ENCODE data around the gene JAML. TPM values are rescaled to one million over a fixed set of nuclear protein-coding genes. Genes with fewer than 3 reads are reported as not detected.

JAML gene
- total RNA-seq, 1 donor from 2014 or later, result 0.09 TPM

DNA sequence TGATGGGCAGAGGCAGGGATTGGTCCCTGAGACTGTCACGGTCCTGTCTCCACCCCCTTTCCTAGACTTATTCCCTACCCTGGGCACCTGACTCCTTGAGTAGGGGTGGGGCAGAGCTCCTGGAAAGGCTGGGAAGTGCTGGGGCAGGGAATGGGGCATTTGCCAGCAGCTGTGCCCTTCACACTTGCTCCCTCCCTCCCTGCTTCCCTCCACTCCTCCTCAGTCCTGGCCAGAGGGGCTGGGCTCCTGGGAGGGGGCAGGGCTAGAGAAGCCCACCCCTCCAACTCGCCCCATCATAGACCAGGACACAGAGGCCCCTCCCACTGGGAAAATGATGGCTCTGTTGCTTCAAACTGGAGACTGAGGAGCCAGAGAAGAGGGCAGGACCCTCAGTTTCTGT lies 59.9 kb downstream of the JAML start:
- H3K27me3 Mint-ChIP-seq (ENCODE audit: insufficient read depth, low read depth), result peaks cover 44% of the 10 kb centered on the region

DNA sequence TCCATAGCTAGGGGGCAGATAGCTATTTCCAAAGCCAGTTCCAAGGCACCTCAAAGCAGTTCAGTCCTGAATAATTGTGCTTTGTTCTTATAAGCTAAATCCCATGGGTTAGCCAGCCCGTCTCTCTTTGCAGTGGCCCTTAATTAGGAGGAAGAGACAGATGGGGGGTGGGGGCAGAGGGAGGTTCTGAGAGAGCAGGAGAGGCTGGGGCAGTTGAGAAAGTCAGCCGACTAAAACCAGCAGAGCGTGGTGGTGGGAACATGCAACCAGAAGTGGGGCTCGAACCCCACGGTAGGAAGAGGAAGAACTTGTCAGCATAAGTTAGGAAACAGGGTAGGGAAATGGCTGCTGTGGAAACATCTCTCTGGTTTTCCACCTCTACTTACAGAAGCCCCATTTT lies 61.3 kb downstream of the JAML start:
- no peak overlapping the region for H2AFZ ChIP-seq (replicated peaks)
- H3K36me3 ChIP-seq, result no peaks in the 10 kb centered on the region
- no peaks in the 10 kb centered on the region for H3K79me2 ChIP-seq (ENCODE audit: low read depth)
- H3K27me3 Mint-ChIP-seq (ENCODE audit: insufficient read depth, low read depth), result peaks cover 47% of the 10 kb centered on the region
- no peaks in the 10 kb centered on the region for H3K4me1 Mint-ChIP-seq
- no peak overlapping the region for H3K4me3 Mint-ChIP-seq
- H3K27me3 ChIP-seq, result peaks cover 53% of the 10 kb centered on the region
- H3K27ac ChIP-seq, result no peak overlapping the region
- no peak for TF ChIP-seq EZH2 (IDR thresholded peaks at IDR 0.05)
- no peak for TF ChIP-seq EZH2phosphoT487 (IDR thresholded peaks at IDR 0.05)
- TF ChIP-seq, protein P1, sequence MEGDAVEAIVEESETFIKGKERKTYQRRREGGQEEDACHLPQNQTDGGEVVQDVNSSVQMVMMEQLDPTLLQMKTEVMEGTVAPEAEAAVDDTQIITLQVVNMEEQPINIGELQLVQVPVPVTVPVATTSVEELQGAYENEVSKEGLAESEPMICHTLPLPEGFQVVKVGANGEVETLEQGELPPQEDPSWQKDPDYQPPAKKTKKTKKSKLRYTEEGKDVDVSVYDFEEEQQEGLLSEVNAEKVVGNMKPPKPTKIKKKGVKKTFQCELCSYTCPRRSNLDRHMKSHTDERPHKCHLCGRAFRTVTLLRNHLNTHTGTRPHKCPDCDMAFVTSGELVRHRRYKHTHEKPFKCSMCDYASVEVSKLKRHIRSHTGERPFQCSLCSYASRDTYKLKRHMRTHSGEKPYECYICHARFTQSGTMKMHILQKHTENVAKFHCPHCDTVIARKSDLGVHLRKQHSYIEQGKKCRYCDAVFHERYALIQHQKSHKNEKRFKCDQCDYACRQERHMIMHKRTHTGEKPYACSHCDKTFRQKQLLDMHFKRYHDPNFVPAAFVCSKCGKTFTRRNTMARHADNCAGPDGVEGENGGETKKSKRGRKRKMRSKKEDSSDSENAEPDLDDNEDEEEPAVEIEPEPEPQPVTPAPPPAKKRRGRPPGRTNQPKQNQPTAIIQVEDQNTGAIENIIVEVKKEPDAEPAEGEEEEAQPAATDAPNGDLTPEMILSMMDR (IDR thresholded peaks at IDR 0.05), result no peak
- H3K9me3 Mint-ChIP-seq, result peaks cover 3% of the 10 kb centered on the region
- no peak for DNase-seq (ENCODE audit: low spot score)
- no peaks in the 10 kb centered on the region for H3F3A ChIP-seq (ENCODE audit: low read depth)
- H3K36me3 Mint-ChIP-seq, result no peaks in the 10 kb centered on the region
- no peak overlapping the region for H3K27ac Mint-ChIP-seq
- no peak overlapping the region for H3K4me2 ChIP-seq
- no peaks in the 10 kb centered on the region for H3K9me3 ChIP-seq (ENCODE audit: low read depth)
- H3K4me1 ChIP-seq, result no peaks in the 10 kb centered on the region
- no peak overlapping the region for H3K4me3 ChIP-seq
- no peak overlapping the region for H3K9ac ChIP-seq
- no peaks in the 10 kb centered on the region for H4K20me1 ChIP-seq (ENCODE audit: low read depth)

More for the DNA sequence above, 59.9 kb downstream of the JAML start:
- peaks cover 53% of the 10 kb centered on the region for H3K27me3 ChIP-seq
- H3K4me1 Mint-ChIP-seq, result no peaks in the 10 kb centered on the region
- H3K9me3 ChIP-seq (ENCODE audit: low read depth), result no peaks in the 10 kb centered on the region
- DNase-seq (ENCODE audit: low spot score), result no peak
- no peaks in the 10 kb centered on the region for H3K4me1 ChIP-seq
- H3K36me3 Mint-ChIP-seq, result no peaks in the 10 kb centered on the region
- no peak overlapping the region for H3K4me2 ChIP-seq
- H3K79me2 ChIP-seq (ENCODE audit: low read depth), result no peaks in the 10 kb centered on the region
- TF ChIP-seq, protein P1 (IDR thresholded peaks at IDR 0.05), result no peak
- no peak for TF ChIP-seq EZH2phosphoT487 (IDR thresholded peaks at IDR 0.05)
- no peak for TF ChIP-seq EZH2 (IDR thresholded peaks at IDR 0.05)
- no peak overlapping the region for H3K4me3 ChIP-seq
- H3K9ac ChIP-seq, result no peak overlapping the region
- no peak overlapping the region for H3K27ac Mint-ChIP-seq
- H2AFZ ChIP-seq (replicated peaks), result no peak overlapping the region
- H3K9me3 Mint-ChIP-seq, result peaks cover 3% of the 10 kb centered on the region
- H3F3A ChIP-seq (ENCODE audit: low read depth), result no peaks in the 10 kb centered on the region
- no peak overlapping the region for H3K27ac ChIP-seq
- H3K4me3 Mint-ChIP-seq, result no peak overlapping the region
- H4K20me1 ChIP-seq (ENCODE audit: low read depth), result no peaks in the 10 kb centered on the region
- H3K36me3 ChIP-seq, result no peaks in the 10 kb centered on the region

DNA sequence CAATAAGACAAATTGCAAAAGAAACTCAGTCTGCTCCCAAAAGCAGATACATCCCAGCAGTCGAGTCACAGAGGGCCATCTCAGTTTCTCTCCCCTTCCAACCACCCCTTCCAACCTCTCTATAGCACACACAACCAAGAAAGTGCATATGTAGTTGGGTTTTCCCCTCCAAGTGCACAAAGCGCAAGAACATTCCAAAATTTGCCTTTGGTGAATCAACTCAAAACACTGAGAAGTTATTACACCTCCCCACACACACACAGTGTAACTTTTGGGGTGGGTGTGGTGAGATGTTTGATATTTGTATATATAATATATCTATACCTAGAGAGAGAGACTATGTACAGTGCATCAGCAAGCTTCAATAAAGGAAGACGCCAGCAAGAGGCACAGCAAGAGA lies 62.0 kb downstream of the JAML start:
- H3K4me3 Mint-ChIP-seq, result no peak overlapping the region
- no peak overlapping the region for H3K4me2 ChIP-seq
- H3K9me3 ChIP-seq (ENCODE audit: low read depth), result no peaks in the 10 kb centered on the region
- H3K36me3 ChIP-seq, result no peaks in the 10 kb centered on the region
- H3K36me3 Mint-ChIP-seq, result no peaks in the 10 kb centered on the region
- no peaks in the 10 kb centered on the region for H3K79me2 ChIP-seq (ENCODE audit: low read depth)
- no peaks in the 10 kb centered on the region for H3K4me1 ChIP-seq
- H2AFZ ChIP-seq (replicated peaks), result no peak overlapping the region
- peaks cover 53% of the 10 kb centered on the region for H3K27me3 ChIP-seq
- no peaks in the 10 kb centered on the region for H4K20me1 ChIP-seq (ENCODE audit: low read depth)
- peaks cover 49% of the 10 kb centered on the region for H3K27me3 Mint-ChIP-seq (ENCODE audit: insufficient read depth, low read depth)
- no peaks in the 10 kb centered on the region for H3K4me1 Mint-ChIP-seq
- no peak overlapping the region for H3K9ac ChIP-seq
- peaks cover 3% of the 10 kb centered on the region for H3K9me3 Mint-ChIP-seq
- no peak overlapping the region for H3K27ac ChIP-seq
- no peaks in the 10 kb centered on the region for H3F3A ChIP-seq (ENCODE audit: low read depth)
- no peak overlapping the region for H3K27ac Mint-ChIP-seq
- TF ChIP-seq, protein P1 (IDR thresholded peaks at IDR 0.05), result no peak
- TF ChIP-seq EZH2phosphoT487 (IDR thresholded peaks at IDR 0.05) (no peak), EZH2 (IDR thresholded peaks at IDR 0.05) (no peak)
- DNase-seq (ENCODE audit: low spot score), result no peak
- H3K4me3 ChIP-seq, result no peak overlapping the region
